ENCODE data around the gene ADRB2.
"Not testable (repeated sequence)": the region's sequence is repeated elsewhere in the genome, so short reads cannot be mapped to it uniquely, and the experiment has no call there.

ADRB2 gene

GRCh38 chr5:148856009-148856367, 29.6 kb downstream of the ADRB2 start:
- DNase-seq, result no peak

- no peak for DNase-seq
These were observed 30.0 kb downstream of the ADRB2 start for GRCh38 chr5:148856424-148856823.

DNA sequence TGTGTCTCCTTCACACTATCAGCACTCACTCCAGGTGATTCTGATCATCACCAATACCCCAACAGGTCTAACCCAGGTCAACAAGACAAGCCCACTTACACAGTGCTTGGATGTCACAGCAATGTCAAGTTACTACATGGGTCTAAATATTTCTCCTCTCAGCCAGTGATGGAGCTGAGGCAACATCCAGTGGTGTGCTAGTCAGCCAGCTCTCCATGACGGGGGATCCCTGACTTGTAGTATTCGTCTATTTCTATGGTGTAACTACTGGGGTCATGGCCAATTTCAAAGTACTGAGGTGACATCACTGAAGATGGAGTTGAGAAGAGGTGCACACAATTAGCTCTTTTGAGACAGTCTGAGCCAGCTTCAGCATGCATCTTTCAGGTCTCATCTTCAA, 31.1 kb downstream of the ADRB2 start:
- DNase-seq, result no peak

DNA sequence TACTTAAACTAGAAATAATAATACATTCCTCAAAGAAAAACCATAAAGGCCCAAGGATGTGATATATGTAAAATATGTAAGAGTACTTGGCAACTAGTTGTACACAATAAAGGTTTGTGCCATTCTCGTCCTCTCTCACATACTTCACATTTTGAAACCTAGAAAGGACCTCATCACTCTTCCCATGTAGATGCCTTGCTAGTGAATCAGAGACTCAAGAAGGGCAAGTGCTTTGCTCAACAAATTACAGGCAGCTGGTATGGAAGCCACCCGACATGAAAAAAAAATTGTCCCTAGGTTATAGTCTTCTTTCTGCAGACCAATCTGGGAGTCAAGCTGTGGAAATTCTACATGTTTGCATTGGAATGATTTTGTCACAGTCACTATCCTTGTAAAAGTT, 31.7 kb downstream of the ADRB2 start:
- no peak for DNase-seq

DNA sequence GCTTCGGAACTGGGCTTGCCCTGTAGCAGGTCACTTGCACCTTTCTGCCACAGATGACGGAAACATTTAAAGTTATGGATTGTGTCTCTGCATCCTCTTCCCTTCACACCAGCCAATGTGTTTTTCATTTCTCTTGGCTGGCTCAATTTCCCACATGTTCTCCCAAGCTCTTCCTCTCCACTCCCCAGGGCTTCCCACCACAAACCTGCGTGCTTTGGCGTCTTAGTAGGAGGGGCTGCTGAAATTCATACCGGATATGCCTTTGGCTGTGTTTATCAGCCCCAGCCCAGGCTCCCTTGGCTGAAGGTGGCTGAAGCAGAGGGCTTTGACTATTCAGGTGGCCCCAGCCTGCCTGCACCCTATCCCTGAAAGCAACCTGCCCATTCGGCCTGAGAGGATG, 32.1 kb downstream of the ADRB2 start:
- DNase-seq, result no peak

DNA sequence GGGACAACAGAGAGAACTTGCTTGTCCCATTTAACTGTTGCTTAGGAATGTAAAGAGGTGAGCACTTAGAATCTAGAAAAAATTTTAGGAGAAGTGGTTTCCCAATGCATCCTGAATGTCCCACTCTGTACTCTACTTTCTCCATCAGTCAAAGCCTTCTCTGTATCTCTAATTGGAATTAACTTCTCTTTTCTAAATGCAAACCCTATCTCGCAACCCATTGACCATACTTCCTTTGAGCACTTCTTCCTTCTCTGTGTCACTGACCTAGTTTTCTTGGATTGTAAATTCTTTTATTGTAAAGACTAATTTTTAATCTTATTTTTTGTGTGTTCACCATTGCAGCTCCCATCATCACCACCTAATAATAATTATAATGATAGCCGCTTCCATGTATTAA, 33.3 kb downstream of the ADRB2 start:
- no peak for DNase-seq

DNA sequence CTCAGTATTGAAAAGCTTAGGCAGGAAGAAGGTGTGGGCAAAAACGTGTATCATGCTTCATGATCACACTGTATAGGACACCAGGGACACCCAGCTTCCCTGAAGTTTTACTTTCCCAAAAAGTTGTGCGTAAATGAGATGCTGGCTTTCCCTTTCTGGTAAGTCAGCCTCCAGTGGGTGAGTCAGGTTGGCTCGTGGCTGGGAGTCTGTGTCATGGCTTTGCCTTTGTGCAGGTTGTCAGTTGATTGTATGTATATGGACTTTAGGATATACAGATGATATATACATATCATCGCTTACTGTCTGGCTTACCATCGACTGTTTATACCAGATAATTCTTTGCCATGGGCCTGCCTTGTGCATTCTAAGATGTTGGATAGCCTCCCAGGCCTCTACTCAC, 34.2 kb downstream of the ADRB2 start:
- no peak for DNase-seq

DNA sequence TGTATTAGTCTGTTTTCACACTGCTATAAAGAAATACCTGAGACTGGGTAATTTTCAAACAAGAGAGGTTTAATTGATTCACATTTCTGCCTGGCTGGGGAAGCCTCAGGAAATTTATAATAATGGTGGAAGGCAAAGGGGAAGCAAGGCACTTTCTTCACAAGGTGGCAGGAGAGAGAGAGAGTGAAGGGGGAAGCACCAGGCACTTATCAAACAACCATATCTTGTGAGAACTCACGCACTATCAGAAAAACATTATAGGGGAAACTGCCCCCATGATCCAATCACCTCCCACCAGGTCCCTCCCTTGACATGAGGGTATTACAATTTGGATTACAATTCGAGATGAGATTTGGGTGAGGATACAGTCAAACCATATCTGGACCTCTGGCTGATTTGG, 34.7 kb downstream of the ADRB2 start:
- no peak for DNase-seq

DNA sequence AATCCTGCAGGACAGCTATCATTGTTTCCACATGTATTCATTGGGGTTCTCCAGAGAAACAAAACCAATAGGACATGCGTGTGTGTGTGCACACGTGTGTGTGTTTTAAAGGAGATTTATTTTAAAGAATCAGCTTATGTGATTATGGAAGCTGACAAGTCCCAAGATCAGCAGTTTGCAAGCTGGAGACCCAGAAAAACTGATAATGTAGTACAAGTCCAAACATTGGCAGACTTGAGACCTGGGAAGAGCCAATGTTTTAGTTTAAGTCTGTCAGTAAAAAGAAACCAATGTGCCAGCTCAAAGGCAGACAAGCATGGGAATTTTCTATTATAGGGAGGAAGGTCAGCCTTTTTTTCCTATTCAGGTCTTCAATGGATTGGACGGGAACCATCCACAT, 35.3 kb downstream of the ADRB2 start:
- no peak for DNase-seq

GRCh38 chr5:148864113-148864841, 37.9 kb downstream of the ADRB2 start:
- no peak for DNase-seq

GRCh38 chr5:148866024-148866423, 39.6 kb downstream of the ADRB2 start:
- no peak for DNase-seq

GRCh38 chr5:148873120-148873519, 46.7 kb downstream of the ADRB2 start:
- no peak for DNase-seq

DNA sequence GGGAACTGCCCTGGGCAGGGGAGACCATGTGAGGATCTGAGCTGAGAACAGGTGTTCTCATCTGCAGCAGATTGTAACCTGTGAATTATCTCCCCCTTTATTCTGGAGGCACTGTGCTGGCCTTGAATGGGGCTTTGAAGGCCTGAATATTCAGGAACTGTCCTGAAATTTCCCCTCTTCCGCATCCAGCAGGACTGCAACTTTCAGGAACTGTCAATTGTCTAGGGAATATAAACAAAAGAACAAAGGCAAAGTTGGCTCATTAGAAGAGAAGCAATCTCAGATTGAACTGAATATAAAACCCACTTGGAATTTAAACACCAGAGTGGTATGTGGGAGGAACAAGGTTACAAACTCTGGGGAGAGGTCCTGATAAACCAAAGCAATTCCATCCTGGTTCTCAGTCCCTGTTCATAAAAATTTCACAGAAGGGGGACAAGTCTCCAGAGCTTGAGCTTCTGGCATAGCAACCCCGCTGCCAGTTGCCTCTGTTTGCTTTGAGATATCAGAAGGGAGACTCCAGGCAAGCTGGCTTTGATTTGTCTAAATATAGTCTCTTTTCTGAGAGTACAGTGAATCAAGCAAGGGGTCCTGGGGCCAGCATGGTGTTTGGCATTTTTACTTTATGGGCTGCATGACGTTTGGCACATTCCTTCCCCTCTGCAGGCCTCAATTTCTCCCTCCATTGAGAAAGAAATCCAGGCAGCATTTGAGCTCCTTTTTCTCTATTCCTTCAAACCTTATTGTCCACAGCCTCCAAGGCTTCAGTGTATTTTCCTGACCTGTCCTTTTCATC, 47.5 kb downstream of the ADRB2 start:
- DNase-seq, result no peak

DNA sequence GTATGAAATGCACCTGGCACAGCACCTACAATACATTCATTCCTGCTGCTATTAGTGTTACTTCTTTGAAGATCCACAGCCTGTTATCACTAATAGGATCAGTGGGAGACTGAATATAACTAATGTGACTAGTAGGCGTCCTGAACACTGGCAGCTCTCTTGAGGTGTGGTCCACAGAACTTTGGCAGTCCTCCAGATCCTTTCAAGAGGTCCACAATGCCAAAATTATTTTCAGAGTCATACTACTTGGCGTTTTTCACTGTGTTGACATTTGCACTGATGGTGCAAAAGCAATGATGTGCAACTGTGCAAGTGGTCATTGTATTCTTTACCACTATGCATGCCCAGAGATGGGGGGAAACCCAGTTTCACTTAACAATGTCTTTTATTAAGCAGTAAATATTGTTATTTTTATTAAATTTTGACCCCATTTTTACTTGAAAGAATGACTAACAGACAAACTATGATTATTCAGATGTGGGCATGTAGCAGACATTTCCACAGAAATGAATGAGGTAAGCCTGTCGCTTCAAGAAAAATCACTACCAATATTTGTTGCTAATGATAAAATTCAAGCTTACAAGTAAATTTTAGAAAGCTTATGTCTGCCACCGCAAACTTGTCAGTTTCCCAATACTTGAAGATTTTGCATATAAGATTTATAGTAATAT, 48.9 kb downstream of the ADRB2 start:
- peak; percentile 16 for DNase-seq

GRCh38 chr5:148877436-148877835, 51.0 kb downstream of the ADRB2 start:
- not testable (repeated sequence) for DNase-seq
